SHP77 treated with DMSO at 0.1 percent for 48 hours (cell line): ENCODE data around the gene SEC16A.

Experiments
- DNase-seq: peaks from one replicate; lab custom pipeline; 2025; lab: John Stamatoyannopoulos, UW

Gene SEC16A

DNA sequence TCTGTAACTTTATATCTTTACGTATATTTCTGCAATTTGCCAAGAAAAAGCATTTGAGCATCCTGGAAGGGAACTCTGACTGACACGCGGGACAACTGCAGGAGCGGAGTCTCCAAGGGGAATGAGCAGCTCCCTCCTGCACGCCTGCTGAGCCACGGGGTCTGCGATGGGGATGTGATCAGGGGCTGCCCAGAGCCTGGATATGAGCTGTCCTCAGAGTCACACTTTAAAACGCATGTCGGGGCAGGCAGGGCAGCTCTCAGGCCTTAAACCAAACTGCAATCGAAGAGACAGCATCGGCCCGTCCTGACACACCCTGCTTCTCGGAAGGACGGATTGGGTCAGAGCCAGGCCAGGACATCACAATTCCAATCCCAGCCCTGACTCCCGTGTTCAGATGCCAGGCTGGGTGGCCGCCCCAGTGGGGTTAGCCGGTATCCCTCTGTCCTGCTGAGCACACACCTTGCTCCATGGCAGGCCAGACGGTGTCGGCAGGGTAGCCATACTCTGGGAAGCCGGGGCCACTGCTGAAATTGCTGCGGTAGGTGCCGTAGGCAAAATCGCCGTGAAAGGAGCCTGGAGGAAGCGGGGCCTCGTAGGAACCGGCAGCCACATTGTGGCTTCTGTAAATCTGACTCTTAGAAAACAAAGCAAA, 17.2 kb downstream of the SEC16A start:
- no peak for DNase-seq

DNA sequence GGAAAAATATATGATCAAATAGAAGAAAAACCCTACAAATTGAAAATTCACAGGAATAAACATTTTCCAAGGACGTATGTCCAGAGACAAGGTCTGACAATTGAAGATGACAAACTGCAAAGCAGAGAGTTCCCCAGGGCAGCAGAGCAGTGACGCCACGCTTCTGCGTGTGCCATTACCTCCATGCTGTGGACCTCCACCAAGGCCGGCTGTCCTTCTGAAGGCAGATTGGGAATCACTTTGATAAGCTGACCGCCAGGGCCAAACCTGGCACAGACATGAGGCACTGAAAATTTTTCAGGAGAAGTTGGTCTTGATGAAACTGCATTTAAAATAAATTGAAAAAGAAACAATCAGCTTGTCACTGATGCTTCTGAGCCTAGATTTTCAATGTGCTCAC, 18.6 kb downstream of the SEC16A start:
- DNase-seq: no peak

DNA sequence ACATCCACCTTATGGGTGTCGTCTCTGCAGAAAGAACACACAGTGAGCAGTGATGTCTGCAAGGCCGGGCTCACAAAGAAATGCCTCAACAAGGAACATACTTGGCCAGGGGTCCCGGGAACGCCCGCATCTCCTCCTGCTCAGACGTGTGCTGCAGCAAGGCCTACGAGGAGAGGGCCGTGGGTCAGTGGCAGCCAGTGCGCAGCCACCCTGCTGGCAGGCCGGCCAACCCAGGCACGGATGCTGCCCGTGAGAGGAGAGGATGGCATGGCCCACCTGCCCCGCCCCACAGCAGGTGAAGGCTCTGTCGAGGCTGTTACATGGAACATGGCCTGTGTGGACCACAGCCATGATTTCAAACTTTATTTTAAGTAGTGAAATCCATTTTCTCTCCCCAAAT, 19.3 kb downstream of the SEC16A start:
- no peak for DNase-seq

DNA sequence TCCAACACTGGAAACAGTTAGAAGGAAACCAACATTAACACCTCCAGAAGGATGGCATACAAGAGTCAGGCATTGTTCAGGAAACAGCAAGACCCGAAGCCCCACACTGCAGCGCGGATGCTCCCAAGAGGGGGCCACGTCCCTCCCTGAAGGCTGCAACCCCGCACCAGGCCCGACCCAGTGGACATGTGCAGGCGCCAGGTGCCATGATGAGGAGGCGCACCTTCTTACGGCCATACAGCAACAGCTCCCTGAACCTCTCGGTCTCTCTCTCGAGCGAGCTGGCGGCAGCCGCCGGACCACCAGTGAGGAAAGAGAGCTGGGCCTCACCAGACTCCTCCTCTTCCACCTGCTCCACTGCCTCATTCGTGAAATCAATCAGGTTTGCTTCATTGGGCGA, 20.2 kb downstream of the SEC16A start:
- no peak for DNase-seq

DNA sequence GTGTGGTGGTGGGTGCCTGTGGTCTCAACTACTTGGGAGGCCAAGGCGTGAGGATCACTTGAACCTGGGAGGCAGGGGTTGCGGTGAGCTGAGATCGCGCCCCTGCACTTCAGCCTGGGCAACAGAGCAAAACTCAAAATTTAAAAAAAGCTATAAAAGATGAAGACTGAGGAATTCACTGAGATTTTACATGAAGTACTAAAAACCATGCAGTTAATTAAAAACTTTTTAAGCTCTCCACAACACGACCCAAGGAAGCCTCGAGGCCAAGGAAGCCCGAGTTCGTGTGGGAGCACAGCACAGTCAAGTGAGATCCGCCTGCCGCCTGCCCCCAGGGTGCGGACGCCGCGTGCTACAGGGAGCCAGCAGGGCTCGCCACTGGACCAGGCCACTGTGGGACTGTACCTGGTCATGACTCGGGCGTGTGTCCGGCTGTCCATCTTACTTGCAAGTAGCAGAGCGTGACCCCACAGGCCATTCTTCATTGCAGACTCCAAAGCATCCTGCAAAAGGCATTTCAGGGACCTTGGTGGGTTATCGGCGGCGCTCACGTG, 22.0 kb downstream of the SEC16A start:
- DNase-seq: no peak

- DNase-seq: no peak
Measured at GRCh38 chr9:136459425-136459824, 23.4 kb downstream of the SEC16A start.

DNA sequence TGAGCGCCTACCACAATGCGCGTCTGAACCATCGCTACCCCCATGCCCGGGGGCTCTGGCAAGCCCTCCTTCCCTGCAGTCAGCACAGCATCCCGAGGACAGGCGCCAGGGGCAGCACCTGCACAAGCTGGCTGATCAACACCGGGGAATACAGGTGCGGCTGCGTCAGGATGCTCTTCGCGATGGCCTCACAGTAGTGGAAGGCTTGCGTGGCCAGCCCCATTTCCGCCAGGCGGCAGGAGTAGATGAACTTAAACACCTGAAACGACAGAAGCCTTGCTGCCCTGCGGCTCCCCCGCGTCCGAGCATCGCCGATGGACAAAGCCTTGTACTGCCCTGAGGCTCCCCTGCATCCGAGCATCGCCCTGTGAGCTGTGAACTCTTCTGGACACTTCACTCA, 25.5 kb downstream of the SEC16A start:
- no peak for DNase-seq

DNA sequence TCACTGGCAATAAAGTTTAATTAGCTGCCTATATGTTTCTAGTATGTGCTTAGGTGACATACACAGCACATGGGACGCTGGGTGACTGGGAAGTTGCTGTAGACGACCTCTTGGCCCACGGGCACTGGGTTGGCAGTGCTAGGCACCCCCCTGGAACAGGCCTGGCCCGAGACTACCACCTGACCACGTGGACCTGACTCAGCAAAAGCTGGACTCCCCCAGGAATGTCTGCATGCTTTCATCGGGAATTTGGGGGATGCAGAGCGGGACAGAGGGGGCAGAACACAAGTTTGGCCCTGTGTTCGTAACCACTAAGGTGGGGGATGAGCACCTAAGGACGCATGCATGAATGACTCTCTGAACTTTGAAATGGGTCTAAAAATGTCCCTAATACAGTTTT, 26.6 kb downstream of the SEC16A start:
- no peak for DNase-seq

DNA sequence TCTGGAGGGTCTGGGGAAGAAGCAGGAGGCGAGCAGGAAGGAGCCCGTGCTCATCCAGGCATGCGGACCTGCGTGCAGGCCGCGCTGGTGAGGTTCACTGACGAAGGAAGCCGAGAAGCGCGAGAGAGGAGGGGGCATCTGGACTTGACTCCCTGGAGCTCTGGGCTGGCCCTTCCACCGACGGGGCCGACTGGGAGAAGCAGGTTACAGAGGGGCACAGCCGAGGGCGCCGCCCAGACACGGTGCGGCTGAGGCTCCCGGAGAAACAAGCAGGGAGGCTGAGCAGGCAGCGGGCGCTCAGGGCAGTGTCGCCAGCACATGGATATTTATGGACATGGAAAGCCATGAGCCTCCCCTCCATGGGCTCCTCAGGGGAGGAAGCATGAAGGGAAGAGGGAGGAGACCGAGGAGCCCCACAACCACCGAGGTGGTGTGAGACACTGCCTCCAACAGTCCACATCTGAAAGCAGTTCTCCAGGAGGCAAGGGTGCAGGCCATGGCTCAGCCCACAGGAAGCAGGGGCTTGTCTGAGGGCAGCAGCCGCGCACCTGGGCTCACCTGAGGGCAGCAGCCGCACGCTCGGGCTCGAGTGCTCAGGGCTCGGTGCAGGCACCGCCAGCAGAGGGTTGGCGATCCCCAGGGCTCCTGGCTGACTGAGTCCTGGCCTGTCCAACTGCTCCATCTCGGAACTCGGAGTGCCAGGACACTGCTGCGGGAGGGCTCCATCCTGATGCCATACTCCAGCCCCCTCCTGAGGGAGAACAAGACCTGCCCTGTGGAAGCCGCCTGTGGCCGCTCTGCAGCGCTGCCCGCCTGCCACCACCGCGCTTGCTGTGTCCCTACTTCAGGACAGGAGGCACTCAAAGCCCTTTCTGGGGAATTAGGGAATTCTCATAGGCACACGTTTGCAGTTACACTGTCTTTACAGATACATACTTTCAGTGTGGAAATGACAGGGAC, 27.5 kb downstream of the SEC16A start:
- DNase-seq: no peak

DNA sequence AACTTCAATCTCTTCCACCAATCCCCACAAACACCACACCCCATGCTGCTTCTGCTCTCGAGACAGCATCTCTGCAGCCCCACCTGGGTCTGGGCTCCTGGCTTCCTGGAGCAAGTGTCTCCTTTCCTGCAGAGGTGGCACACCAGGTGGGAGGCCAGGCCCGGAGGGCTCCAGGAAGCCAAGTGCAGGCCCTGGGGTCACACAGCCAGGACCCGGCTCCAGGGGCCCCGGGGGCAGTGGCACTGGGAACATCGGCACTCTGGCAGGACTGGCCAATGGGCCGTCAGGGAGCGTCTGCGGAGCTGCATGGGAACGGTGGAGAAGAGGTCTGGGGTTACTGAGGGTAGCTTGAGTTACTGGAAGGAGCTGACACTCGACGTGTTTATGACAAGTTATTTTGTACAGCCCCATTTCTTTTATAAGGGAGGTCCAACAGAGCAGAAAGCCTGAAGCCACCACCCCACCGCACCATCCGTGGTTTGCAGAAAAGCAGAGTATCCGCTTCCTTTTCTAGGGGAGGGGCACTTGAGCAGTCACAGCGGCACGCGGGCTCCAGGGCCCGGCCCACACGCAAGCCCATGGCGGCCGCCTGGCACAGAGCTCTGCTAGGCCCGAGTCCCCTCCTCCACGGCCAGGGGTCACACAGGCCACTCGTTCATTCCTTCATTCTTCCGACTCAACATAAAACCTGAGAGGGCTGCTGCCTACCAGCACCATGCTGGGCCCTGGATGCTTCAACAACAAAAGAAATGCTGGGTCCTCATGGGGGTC, 28.6 kb downstream of the SEC16A start:
- DNase-seq: no peak

GRCh38 chr9:136453326-136453725, 29.5 kb downstream of the SEC16A start:
- no peak for DNase-seq

GRCh38 chr9:136451221-136451877, 31.5 kb downstream of the SEC16A start:
- DNase-seq: no peak

DNA sequence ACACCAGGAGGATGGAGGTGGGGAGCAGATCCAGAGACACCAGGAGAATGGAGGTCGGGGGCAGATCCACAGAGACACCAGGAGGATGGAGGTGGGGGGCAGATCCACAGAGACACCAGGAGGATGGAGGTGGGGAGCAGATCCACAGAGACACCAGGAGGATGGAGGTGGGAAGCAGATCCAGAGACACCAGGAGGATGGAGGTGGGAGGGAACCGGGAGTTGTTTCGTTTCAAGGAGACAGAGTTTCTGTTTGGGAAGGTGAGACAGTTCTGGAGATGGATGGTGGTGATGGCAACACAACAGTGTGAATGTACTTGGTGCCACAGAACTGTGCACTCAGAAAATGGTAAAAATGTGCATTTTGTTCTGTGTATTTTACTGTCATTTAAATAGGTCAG, 34.2 kb downstream of the SEC16A start:
- no peak for DNase-seq

GRCh38 chr9:136447173-136447778, 35.6 kb downstream of the SEC16A start:
- DNase-seq: no peak

- DNase-seq: no peak
Measured at GRCh38 chr9:136445799-136446198, 37.0 kb downstream of the SEC16A start.

- no peak for DNase-seq
Measured at GRCh38 chr9:136444102-136444501, 38.7 kb downstream of the SEC16A start.

- no peak for DNase-seq
Measured at GRCh38 chr9:136443687-136444086, 39.2 kb downstream of the SEC16A start.

DNA sequence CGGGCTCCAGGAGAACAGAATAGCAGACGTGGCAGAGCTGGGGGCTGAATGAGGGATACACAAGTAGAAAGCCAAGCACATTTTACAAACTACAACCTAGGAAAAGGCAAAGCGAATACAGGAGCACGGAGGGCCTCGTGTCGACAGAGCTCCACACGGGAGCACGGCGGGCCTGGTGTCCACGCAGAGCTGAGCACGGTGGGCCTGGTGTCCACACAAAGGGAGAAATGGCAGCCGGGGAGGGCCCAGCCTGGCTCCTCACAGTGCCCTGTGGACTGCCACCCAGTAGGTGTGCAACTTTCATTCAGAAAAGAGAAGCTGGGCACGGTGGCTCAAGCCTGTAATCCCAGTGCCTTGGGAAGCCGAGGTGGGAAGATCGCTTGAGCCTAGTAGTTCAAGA, 39.8 kb downstream of the SEC16A start:
- no peak for DNase-seq

DNA sequence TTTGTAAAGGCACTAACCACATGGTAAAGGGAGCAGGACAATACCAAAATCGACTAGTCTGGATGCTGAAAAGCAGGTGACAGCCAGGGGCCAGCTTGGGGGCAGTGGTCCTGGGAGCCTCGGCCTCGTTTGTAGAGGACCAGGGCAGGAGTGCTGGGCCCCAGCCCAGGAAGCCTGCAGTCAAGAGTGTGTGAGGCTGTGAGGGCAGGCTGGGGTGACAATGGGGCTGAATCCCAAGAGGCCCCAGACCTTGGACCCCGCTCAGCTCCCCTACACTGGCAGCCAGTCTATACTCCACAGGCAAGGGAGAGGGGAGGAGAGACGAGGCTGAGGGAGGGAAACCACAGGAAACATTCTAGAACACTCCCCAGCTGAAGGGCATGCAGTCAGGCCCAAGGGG, 40.6 kb downstream of the SEC16A start:
- no peak for DNase-seq

DNA sequence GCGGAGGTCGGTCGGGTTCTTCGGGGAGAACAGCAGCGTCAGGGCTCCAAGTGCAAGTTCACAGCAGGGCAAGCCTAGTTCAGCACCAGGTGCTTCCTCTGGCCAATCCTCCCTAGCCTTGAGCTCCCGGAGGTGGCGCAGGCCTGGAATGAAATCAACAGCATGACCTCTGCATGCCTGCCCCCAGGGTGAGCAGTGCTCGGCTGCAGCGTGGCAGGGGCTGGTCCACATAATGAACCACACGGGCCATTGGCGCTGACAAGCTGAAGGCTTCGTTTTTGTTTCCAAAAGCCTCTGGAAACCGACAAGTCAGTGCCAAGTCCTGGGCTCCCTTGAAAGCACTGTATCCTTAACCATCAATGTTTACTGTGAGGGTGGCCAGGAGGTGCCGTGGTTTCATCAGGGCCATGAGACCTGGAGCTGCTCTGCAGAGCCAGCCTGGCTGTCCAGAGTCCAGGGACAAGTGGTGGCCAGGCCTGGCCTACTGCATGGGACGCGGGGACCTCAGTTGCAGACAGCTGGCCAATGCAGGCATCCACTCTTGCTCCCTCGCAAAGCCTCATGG, 41.1 kb downstream of the SEC16A start:
- no peak for DNase-seq

- DNase-seq: no peak
Measured at GRCh38 chr9:136441191-136441680, 41.6 kb downstream of the SEC16A start.
